Panc1 (cell line): ENCODE results near the gene LDB2.
"Not testable (repeated sequence)": the region's sequence is repeated elsewhere in the genome, so short reads cannot be mapped to it uniquely, and the experiment has no call there.

Experiments
- TF ChIP-seq, protein P1 (sequence below): fragments of 450-650 bp; IDR thresholded peaks from 2 replicates; pipeline ENCODE4 v1.5.1; 2017; ENCODE audit warnings: mild to moderate bottlenecking
- TF ChIP-seq, protein P2 (sequence below), 2 experiments: IDR thresholded peaks; 2 replicates each; pipeline ENCODE4 v1.6.1; 2011 to 2012; ENCODE audit warnings: low read depth in 2 of 2, control low read depth in 1 of 2, low read length in 1 of 2, mild to moderate bottlenecking in 1 of 2, moderate library complexity in 1 of 2; ENCODE audit not compliant: insufficient read depth in 1 of 2

DNA sequence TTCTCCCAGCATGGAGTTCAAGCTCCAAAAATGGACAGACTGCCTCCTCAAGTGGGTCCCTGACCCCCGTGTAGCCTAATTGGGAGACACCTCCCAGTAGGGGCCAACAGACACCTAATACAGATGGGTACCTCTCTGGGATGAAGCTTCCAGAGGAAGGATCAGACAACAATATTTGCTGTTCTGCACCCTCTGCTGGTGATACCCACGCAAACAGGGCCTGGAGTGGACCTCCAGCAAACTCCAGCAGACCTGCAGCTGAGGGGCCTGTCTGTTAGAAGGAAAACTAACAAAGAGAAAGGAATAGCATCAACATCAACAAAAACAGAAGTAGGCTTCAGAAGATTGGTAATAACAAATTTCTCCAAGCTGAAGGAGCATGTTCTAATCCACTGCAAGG lies 269.2 kb downstream of the LDB2 start:
- TF ChIP-seq, protein P1, sequence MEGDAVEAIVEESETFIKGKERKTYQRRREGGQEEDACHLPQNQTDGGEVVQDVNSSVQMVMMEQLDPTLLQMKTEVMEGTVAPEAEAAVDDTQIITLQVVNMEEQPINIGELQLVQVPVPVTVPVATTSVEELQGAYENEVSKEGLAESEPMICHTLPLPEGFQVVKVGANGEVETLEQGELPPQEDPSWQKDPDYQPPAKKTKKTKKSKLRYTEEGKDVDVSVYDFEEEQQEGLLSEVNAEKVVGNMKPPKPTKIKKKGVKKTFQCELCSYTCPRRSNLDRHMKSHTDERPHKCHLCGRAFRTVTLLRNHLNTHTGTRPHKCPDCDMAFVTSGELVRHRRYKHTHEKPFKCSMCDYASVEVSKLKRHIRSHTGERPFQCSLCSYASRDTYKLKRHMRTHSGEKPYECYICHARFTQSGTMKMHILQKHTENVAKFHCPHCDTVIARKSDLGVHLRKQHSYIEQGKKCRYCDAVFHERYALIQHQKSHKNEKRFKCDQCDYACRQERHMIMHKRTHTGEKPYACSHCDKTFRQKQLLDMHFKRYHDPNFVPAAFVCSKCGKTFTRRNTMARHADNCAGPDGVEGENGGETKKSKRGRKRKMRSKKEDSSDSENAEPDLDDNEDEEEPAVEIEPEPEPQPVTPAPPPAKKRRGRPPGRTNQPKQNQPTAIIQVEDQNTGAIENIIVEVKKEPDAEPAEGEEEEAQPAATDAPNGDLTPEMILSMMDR, result not testable (repeated sequence)
- TF ChIP-seq, protein P2, sequence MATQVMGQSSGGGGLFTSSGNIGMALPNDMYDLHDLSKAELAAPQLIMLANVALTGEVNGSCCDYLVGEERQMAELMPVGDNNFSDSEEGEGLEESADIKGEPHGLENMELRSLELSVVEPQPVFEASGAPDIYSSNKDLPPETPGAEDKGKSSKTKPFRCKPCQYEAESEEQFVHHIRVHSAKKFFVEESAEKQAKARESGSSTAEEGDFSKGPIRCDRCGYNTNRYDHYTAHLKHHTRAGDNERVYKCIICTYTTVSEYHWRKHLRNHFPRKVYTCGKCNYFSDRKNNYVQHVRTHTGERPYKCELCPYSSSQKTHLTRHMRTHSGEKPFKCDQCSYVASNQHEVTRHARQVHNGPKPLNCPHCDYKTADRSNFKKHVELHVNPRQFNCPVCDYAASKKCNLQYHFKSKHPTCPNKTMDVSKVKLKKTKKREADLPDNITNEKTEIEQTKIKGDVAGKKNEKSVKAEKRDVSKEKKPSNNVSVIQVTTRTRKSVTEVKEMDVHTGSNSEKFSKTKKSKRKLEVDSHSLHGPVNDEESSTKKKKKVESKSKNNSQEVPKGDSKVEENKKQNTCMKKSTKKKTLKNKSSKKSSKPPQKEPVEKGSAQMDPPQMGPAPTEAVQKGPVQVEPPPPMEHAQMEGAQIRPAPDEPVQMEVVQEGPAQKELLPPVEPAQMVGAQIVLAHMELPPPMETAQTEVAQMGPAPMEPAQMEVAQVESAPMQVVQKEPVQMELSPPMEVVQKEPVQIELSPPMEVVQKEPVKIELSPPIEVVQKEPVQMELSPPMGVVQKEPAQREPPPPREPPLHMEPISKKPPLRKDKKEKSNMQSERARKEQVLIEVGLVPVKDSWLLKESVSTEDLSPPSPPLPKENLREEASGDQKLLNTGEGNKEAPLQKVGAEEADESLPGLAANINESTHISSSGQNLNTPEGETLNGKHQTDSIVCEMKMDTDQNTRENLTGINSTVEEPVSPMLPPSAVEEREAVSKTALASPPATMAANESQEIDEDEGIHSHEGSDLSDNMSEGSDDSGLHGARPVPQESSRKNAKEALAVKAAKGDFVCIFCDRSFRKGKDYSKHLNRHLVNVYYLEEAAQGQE (IDR thresholded peaks at IDR 0.05; ENCODE audit: insufficient read depth in 1 of 2, low read depth in 2 of 2, low read length in 1 of 2), result not testable (repeated sequence)
